HG02840 (cell line): ENCODE results near the gene LPAR6.

ENCODE experiments used
- ATAC-seq: cut with Tn5 transposase; IDR thresholded peaks from one replicate; pipeline ENCODE4 v1.9.1; 2021; ENCODE audit warnings: mild to moderate bottlenecking, moderate library complexity, moderate number of reproducible peaks; ENCODE audit not compliant: unreplicated experiment, low FRiP score

Gene LPAR6

GRCh38 chr13:48380581-48380980, 32.3 kb downstream of the LPAR6 start:
- no peak for ATAC-seq

GRCh38 chr13:48377857-48378256, 35.1 kb downstream of the LPAR6 start:
- no peak for ATAC-seq

GRCh38 chr13:48370815-48371214, 42.1 kb downstream of the LPAR6 start:
- ATAC-seq: no peak

- ATAC-seq: no peak
Observed at GRCh38 chr13:48369988-48370387, 42.9 kb downstream of the LPAR6 start.
